HepG2 (cell line): ENCODE measurements around the gene NOP56. TPM values are rescaled to one million over a fixed set of nuclear protein-coding genes. Genes with fewer than 3 reads are reported as not detected.

Experiments
- ATAC-seq: fragments of 200-7000 bp; cut with Tn5 transposase; 3 replicates; pipeline ENCODE4 v1.9.1; 2020; ENCODE audit warnings: mild to moderate bottlenecking, moderate library complexity
- BruUV-seq: library from RNA; stranded (reverse); fragments of 400-500 nt; replicated peaks from 2 replicates; lab custom pipeline; 2021; lab: Mats Ljungman, UMichigan
- CTCF ChIA-PET: fragments of 300-600 bp; formaldehyde crosslinking; extraction: SDS; loops from one replicate; lab custom pipeline; 2021; ENCODE audit warnings: low total read pairs, inconsistent platforms, low intra/inter-chr PET ratio; lab: Yijun Ruan, JAX
- POLR2A ChIA-PET: fragments of 350-600 bp; sonication (Branson Sonifier 250); formaldehyde crosslinking; loops from one replicate; lab custom pipeline; 2020; ENCODE audit warnings: antibody characterized with exemption, inconsistent platforms; lab: Yijun Ruan, JAX
- DNase-seq: peaks from one replicate; pipeline ENCODE4 v3.0.0-alpha.2; 2015; ENCODE audit warnings: low spot score
- FAIRE-seq: peaks from 3 replicates; lab custom pipeline; 2011; peaks lifted over from hg19 to GRCh38; lab: Jason Lieb, UNC
- H2AFZ ChIP-seq: one replicate; pipeline ENCODE4 v1.6.1; 2011; ENCODE audit warnings: low read length, inconsistent platforms
- H3K27ac ChIP-seq: fragments of 300-600 bp; 3 replicates; pipeline ENCODE4 v1.8.0; 2011; ENCODE audit warnings: mixed run types, mild to moderate bottlenecking, mixed read lengths, low read length, inconsistent platforms; ENCODE audit not compliant: insufficient read depth; ENCODE audit errors: extremely low read length
- H3K27me3 ChIP-seq, 2 experiments: fragments of 200-600 bp in 1 of 2; 2 replicates in 1 of 2; 3 replicates in 1 of 2; pipeline versions ENCODE4 v1.6.0 to v1.8.0; 2011; ENCODE audit warnings: low read length in 2 of 2, mild to moderate bottlenecking in 2 of 2, moderate library complexity in 2 of 2, inconsistent platforms in 1 of 2; ENCODE audit not compliant: insufficient read depth in 2 of 2, control insufficient read depth in 1 of 2
- H3K36me3 ChIP-seq, 2 experiments: fragments of 200-600 bp in 1 of 2; replicated peaks in 1 of 2; 2 replicates in 1 of 2; 3 replicates in 1 of 2; pipeline versions ENCODE4 v1.5.1 to v1.8.0; 2011; ENCODE audit warnings: low read length in 2 of 2, inconsistent platforms in 1 of 2; ENCODE audit not compliant: insufficient read depth in 2 of 2, control insufficient read depth in 1 of 2
- H3K4me1 ChIP-seq: 2 replicates; pipeline ENCODE4 v1.5.1; 2012; ENCODE audit warnings: low read length, inconsistent platforms; ENCODE audit not compliant: insufficient read depth
- H3K4me2 ChIP-seq: 2 replicates; pipeline ENCODE4 v1.6.0; 2011; ENCODE audit warnings: low read depth, low read length, inconsistent platforms
- H3K4me3 ChIP-seq, 3 experiments: fragments of 200-600 bp in 1 of 3; sonication (generic), shearing (Covaris generic) in 1 of 3; replicated peaks in 1 of 3; 2 replicates each; pipeline ENCODE4 v1.5.1; 2011 to 2016; ENCODE audit warnings: low read length in 3 of 3, inconsistent platforms in 2 of 3, low read depth in 2 of 3, mild to moderate bottlenecking in 2 of 3, control low read depth in 1 of 3, mixed read lengths in 1 of 3; ENCODE audit not compliant: insufficient read depth in 1 of 3
- H3K79me2 ChIP-seq: one replicate; pipeline ENCODE4 v1.6.1; 2011; ENCODE audit warnings: low read length, inconsistent platforms; ENCODE audit not compliant: insufficient read depth
- H3K9ac ChIP-seq: 2 replicates; pipeline ENCODE4 v1.6.0; 2011; ENCODE audit warnings: mild to moderate bottlenecking, low read depth, low read length, inconsistent platforms; ENCODE audit not compliant: insufficient read depth
- H3K9me3 ChIP-seq: 2 replicates; pipeline ENCODE4 v1.5.1; 2012; ENCODE audit warnings: mild to moderate bottlenecking, low read length
- H4K20me1 ChIP-seq: 2 replicates; pipeline ENCODE4 v1.6.0; 2011; ENCODE audit warnings: inconsistent platforms, mild to moderate bottlenecking, low read length, moderate library complexity; ENCODE audit not compliant: insufficient read depth
- EZH2 ChIP-seq: conservative IDR thresholded peaks from 2 replicates; pipeline ENCODE4 v1.6.1; 2012; ENCODE audit warnings: mild to moderate bottlenecking, low read depth, low read length, moderate library complexity
- HOXA3 ChIP-seq: sonication (generic); formaldehyde crosslinking; IDR thresholded peaks from 2 replicates; pipeline ENCODE4 v1.5.0; 2020; ENCODE audit warnings: missing genetic modification reagents
- IKZF4 ChIP-seq: sonication (generic); formaldehyde crosslinking; IDR thresholded peaks from 2 replicates; pipeline ENCODE4 v1.5.1; 2020; ENCODE audit warnings: borderline replicate concordance, mild to moderate bottlenecking, low read depth, missing genetic modification reagents; ENCODE audit errors: not compliant biosample characterization
- KDM5B ChIP-seq: sonication (generic); formaldehyde crosslinking; IDR thresholded peaks from 2 replicates; pipeline ENCODE4 v1.4.0; 2020; ENCODE audit warnings: missing genetic modification reagents, mild to moderate bottlenecking, borderline replicate concordance
- MXD1 ChIP-seq: sonication (generic); formaldehyde crosslinking; IDR thresholded peaks from 2 replicates; pipeline ENCODE4 v1.4.0; 2020; ENCODE audit warnings: mild to moderate bottlenecking, missing genetic modification reagents
- STAG1 ChIP-seq: sonication (generic); formaldehyde crosslinking; IDR thresholded peaks from 2 replicates; pipeline ENCODE4 v1.4.0; 2020; ENCODE audit warnings: missing genetic modification reagents
- ZSCAN5A ChIP-seq: sonication (generic); formaldehyde crosslinking; IDR thresholded peaks from 2 replicates; pipeline ENCODE4 v1.8.0; 2022; ENCODE audit warnings: mild to moderate bottlenecking, missing genetic modification reagents, borderline replicate concordance
- WGBS: methylation state at CpG from one replicate; pipeline ENCODE4 v1.1.6; 2017; ENCODE audit warnings: low lambda C conversion rate; 5-methylcytosine and 5-hydroxymethylcytosine counted together
- in situ Hi-C: cut with HindIII; loops from 2 replicates; pipeline ENCODE4 v1.10.0; 2017; ENCODE audit warnings: low pct_unique_long_range_greater_than_20kb; ENCODE audit not compliant: extremely low pct_ligation_motif_present
- intact Hi-C: fragments of 100-400 bp; cut with micrococcal nuclease; formaldehyde crosslinking; loops from one replicate; pipeline ENCODE4 v1.10.0; 2022; ENCODE audit not compliant: unreplicated experiment
- polyA plus RNA-seq, 8 experiments: library from polyadenylated mRNA; depleted of rRNA in 3 of 8; stranded (reverse) in 7 of 8; unstranded in 1 of 8; fragments of >200 nt; fragmentation: Illumina TruSeq in 4 of 8; extraction: Trizol in 4 of 8; gene quantifications; 2 replicates each; pipeline versions ENCODE4 v1.2.1 to v1.2.3, GENCODE V29; 2011 to 2016; ENCODE audit warnings: low read depth in 4 of 8, missing spikeins in 1 of 8, mixed read lengths in 1 of 8; ENCODE audit not compliant: insufficient read depth in 1 of 8
- total RNA-seq, 5 experiments: library from RNA; depleted of rRNA; stranded (reverse); fragments of >200 nt; fragmentation: Illumina TruSeq; extraction: Trizol; gene quantifications; 2 replicates each; pipeline ENCODE4 v1.2.3, GENCODE V29; 2016; ENCODE audit warnings: low read depth in 1 of 5

The NOP56 gene
- total and polyA plus RNA-seq, 2 of the 13 experiments (the other 11 are each of a cell fraction or from before 2014, with no cell fraction given) = 369 to 1,116 TPM

GRCh38 chr20:2691127-2691526 lies 38.7 kb downstream of the NOP56 start:
- BruUV-seq = no TSS peak
- no peak overlapping the region for H3K9ac ChIP-seq

More at GRCh38 chr20:2691127-2691526, 38.7 kb downstream of the NOP56 start:
- FAIRE-seq = no peak
- Histone ChIP-seq H3K9me3 (no peaks in the 10 kb centered on the region), H4K20me1 (peaks cover 6% of the 10 kb centered on the region; the same call in 1 of the 2 replicates), H3K4me1 (peaks cover 16% of the 10 kb centered on the region), H3K27me3 (peaks cover 29 to 88% of the 10 kb centered on the region in 2 experiments), H3K79me2 (no peaks in the 10 kb centered on the region), H2AFZ (no peak overlapping the region), H3K36me3 (no peaks in the 10 kb centered on the region), H3K4me2 (no peak overlapping the region), H3K4me3 (no peak overlapping the region), H3K27ac (no peak overlapping the region)
- intact Hi-C loops (no loop called here), in situ Hi-C loops (no loop called here)
- no peak for ATAC-seq
- DNase-seq = no peak
- ChIA-PET CTCF (no interaction called here), POLR2A (interaction anchor here (1.4 kb wide), 1 partner anchor 27 kb away, joined by 3 read pairs; the partner anchor contains the start of gene IDH3B)
- TF ChIP-seq KDM5B (CRISPR knock-in tag) (0 out of 2 replicates have a peak, but pooled peaks have one; percentile 42), ZSCAN5A (CRISPR knock-in tag) (no peak), MXD1 (CRISPR knock-in tag) (0 out of 2 replicates have a peak, but pooled peaks have one; percentile 41), EZH2 (0 out of 2 replicates have a peak, but pooled peaks have one; percentile 62), STAG1 (CRISPR knock-in tag) (no peak), HOXA3 (CRISPR knock-in tag) (no peak), IKZF4 (no peak)
- WGBS = 47% methylated on average over 8 of the region's 8 CpGs
